DOHH2 (cell line): ENCODE measurements around the gene RRP12.

Experiments
- CTCF ChIP-seq: fragments of 200-600 bp; sonication (generic); IDR thresholded peaks from one replicate; pipeline ENCODE4 v1.5.1; 2014; ENCODE audit warnings: antibody characterized with exemption, mild to moderate bottlenecking, low read depth, low read length; ENCODE audit not compliant: poor library complexity, severe bottlenecking
- EZH2phosphoT487 ChIP-seq: fragments of 200-600 bp; sonication (generic); IDR thresholded peaks from 2 replicates; pipeline ENCODE4 v1.6.1; 2017; ENCODE audit warnings: borderline replicate concordance, mild to moderate bottlenecking, antibody characterized with exemption, low read length, moderate library complexity, mixed read lengths

- TF ChIP-seq CTCF (no peak), EZH2phosphoT487 (no peak)
Measured at GRCh38 chr10:97428572-97428981, 27.4 kb upstream of the RRP12 start.
